Islet of Langerhans (tissue), 1 donor: Measurements from ENCODE around the gene UCP2.
"Not testable (repeated sequence)": the region's sequence is repeated elsewhere in the genome, so short reads cannot be mapped to it uniquely, and the experiment has no call there.

Source experiments
- FAIRE-seq: peaks from one replicate; lab custom pipeline; 2011; peaks lifted over from hg19 to GRCh38; lab: Jason Lieb, UNC

UCP2 gene

DNA sequence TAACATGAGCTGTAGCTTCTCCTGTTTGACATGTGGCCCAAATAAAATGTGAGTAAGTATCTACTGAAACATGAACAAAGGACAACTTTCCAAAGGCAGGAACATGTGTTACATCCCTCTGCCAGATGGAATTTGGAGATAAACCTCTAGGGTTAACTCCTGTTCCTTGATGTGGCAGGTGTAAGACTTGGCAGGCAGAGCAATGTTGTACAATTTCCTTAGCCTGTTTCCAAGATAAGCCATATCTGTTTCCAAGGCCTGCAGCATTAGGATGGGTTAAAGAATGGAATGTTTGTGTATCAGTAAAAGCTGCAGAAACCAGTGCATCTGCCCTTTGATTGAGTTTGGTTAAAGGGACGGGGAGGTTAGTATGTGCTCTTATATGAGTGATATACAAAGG is 40.6 kb downstream of the UCP2 start:
- no peak for FAIRE-seq

DNA sequence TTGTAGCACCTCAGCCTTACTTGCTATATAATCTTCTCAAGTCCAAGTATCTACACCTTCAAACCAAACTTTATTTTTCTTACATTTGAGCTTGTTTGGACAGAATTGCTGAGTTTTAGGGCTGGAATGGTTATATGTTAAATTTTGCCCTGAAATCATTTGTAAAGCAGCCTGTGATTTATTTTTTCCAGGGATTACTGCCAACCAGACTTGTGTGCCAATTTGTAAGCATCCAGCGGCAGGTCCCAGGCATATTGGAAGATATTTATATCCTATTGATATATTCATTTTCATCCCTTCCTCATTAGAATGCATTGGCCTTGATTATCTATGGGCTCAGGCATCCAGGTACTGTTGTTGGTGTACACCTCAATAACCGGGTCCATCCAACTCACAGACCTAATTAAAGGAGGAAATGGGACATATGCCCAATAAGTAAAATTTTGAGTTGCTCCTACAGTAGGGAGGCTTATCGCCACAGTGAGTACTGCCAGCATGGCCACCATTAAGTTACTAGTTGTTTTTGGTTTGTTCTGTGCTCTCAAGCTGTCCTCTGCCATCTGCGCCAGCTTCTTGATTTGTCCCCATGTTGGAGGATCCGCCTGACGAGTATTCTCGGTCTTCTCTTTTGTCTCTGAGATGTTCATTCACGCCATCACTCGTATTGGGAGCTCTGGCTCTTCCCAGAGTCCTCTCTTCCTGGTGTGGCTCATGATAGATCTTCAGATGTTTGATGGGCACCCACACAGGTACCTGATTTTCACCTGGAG is 41.7 kb downstream of the UCP2 start:
- FAIRE-seq = no peak

DNA sequence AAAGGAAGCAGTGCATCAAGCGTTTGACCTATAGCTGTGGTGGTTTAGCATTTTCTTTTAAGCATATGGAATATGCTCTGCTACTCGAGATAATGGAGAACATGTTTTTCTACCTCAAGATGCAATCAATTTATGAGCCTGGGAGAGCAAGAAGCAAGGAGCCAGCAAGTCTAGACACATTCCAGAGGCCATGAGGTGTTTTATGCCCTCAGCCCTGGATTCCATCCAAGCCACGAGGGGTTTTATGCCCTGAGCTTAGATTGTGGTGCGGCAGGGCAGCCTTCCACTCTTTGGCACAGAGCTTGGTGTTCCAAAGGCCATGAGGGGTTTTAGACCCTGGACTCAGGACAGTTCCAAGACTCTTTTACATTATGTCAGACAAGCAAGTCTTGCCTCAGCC is 43.5 kb downstream of the UCP2 start:
- no peak for FAIRE-seq

DNA sequence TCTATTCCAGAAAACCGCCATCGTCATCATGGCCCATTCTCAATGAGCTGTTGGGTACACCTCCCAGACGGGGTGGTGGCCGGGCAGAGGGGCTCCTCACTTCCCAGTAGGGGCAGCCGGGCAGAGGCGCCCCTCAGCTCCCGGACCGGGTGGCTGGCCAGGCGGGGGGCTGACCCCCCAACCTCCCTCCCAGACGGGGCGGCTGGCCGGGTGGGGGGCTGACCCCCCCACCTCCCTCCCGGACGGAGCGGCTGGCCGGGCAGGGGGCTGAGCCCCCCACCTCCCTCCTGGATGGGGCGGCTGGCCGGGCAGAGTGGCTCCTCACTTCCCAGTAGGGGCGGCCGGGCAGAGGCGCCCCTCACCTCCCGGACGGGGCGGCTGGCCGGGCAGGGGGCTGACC is 46.6 kb downstream of the UCP2 start:
- not testable (repeated sequence) for FAIRE-seq

DNA sequence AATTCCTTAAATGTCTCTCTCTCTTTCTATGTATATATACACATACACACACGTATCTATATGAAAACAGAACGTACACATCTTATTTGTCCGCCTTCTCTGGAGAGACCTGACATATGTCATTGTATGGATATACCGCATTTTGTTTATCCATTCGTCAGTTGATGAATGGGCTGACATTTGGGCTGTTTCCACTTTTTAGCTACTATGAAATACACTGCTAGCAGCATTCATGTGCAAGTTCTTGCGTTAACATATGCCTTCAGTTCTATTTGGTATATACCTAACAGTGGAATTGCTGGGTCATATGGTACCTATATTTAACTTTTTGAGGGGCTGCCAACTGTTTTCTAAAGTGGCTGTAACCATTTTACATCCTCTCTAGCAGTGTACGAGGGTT is 49.9 kb downstream of the UCP2 start:
- FAIRE-seq = no peak

DNA sequence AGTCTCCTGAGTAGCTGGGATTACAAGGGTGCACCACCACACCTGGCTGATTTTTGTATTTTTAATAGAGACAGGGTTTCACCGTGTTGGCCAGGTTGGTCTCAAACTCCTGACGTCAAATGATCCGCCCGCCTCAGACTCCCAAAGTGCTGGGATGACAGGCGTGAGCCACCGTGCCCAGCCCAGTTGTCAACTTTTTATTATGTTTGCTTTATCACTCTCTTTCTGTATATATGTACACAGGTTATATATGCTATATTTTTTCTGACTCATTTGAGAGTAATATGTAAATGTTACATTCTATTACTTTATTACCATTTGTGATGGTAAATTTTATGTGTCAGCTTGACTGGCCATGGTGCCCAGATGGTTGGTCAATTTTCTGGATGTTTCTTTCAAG is 50.7 kb downstream of the UCP2 start:
- FAIRE-seq = no peak

DNA sequence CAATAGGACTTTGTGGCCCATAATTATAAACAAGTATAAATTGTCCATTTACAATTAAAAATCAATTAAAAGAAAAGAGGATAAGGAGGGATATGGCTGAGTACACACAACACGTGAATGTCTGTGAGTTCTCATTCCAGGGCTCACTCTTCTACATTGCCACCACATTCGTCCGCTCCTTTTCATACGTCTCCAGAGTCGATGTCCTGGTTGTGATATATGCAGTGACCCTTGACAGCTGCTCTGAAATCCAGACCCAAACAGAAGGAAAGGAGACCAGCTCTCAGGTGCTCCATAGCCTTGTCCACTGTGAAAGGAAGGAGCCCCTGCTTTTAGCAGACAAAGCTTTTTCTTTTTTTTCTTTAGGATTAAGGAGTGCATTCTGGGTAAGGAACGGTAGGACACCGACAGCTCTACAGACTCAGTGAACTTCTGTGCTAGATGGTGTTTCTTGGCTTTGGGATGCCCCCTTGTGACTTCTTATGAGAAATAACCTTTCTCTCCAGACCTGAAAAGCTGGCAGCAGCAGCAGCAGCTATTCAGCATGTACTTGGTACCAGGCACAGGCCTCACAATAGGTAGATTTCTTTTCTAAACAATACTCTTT is 51.5 kb downstream of the UCP2 start:
- FAIRE-seq = no peak

DNA sequence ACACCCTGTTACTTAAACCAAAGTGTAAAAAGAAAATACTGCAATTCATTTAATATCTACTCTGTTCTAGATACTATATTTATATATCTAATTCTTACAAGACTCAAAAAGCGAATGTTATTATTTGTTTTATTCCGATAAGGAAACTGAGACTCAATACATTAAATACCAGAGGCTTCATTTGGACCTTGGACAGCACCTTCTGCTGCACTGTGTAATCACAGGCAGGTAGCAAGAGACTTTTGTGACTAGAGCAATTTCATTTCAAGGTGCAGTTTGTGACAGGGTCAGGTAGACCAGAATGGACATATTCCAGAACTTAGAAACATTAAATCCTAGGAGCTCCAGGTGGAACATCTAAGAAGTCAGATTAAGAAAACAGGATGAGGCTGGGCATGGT is 53.3 kb downstream of the UCP2 start:
- no peak for FAIRE-seq
